Large intestine (tissue), 3 donors: ENCODE data around the gene RFTN2. TPM values are rescaled to one million over a fixed set of nuclear protein-coding genes. Genes with fewer than 3 reads are reported as not detected.
A peak's percentile ranks its signal among the peaks of the same experiment; 100 is the strongest.
"Not testable (repeated sequence)": the region's sequence is repeated elsewhere in the genome, so short reads cannot be mapped to it uniquely, and the experiment has no call there.

Source experiments
- DNase-seq, 2 donors: peaks; one replicate each; pipeline versions ENCODE4 v3.0.0 to v3.0.0-alpha.2; 2013
- H3K27ac ChIP-seq: one replicate; pipeline ENCODE4 v1.5.1; 2013; ENCODE audit warnings: low read length
- H3K27me3 ChIP-seq: 2 replicates; pipeline ENCODE4 v1.6.1; 2013; ENCODE audit warnings: low read length; ENCODE audit not compliant: control insufficient read depth, insufficient read depth
- H3K36me3 ChIP-seq: 2 replicates; pipeline ENCODE4 v1.6.1; 2013; ENCODE audit warnings: low read length; ENCODE audit not compliant: control insufficient read depth, insufficient read depth
- H3K4me1 ChIP-seq: one replicate; pipeline ENCODE4 v1.6.1; 2013; ENCODE audit warnings: low read length; ENCODE audit not compliant: control insufficient read depth, insufficient read depth
- H3K4me3 ChIP-seq: one replicate; pipeline ENCODE4 v1.5.1; 2013; ENCODE audit warnings: low read length
- H3K9me3 ChIP-seq: one replicate; pipeline ENCODE4 v1.6.1; 2013; ENCODE audit warnings: mild to moderate bottlenecking, low read depth, low read length, moderate library complexity; ENCODE audit not compliant: control insufficient read depth
- WGBS: methylation state at CpG from one replicate; pipeline ENCODE4 v1.1.5; 2013; ENCODE audit warnings: low lambda C conversion rate; ENCODE audit not compliant: insufficient coverage; 5-methylcytosine and 5-hydroxymethylcytosine counted together
- polyA plus RNA-seq: library from polyadenylated mRNA; unstranded; fragments of 120-200 nt; gene quantifications from one replicate; pipeline ENCODE4 v1.2.1, GENCODE V29; 2013

Gene RFTN2
- polyA plus RNA-seq, 1 donor = 4.5 TPM

DNA sequence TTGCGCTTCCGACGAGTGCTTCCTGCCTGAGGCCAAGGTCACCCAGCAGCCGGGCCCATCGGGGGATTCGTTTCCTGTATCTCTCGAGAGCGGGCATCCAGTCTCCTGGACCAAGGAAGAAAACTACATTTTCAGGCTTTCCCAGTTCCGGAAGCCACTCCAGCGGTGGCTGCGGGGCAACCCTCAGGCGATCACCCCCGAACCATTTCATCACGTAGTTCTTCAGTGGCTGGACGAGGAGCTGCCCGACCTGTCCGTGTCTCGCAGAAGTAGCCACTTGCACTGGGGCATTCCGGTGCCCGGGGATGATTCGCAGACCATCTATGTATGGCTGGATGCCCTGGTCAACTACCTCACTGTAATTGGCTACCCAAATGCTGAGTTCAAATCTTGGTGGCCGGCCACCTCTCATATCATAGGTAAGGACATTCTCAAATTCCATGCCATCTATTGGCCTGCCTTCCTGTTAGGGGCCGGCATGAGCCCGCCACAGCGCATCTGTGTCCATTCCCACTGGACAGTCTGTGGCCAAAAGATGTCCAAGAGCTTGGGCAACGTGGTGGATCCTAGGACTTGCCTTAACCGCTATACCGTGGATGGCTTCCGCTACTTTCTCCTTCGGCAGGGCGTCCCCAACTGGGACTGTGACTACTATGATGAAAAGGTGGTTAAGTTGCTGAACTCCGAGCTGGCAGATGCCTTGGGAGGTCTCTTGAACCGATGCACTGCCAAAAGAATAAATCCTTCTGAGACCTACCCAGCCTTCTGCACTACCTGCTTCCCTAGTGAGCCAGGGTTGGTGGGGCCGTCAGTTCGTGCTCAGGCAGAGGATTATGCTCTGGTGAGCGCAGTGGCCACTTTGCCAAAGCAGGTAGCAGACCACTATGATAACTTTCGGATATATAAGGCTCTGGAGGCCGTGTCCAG lies 30.8 kb upstream of the RFTN2 start:
- Histone ChIP-seq H3K27ac (peak overlapping the region; percentile 37), H3K4me1 (peaks cover 4% of the 10 kb centered on the region), H3K36me3 (no peaks in the 10 kb centered on the region), H3K4me3 (peak overlapping the region; percentile 91), H3K27me3 (no peaks in the 10 kb centered on the region), H3K9me3 (no peaks in the 10 kb centered on the region)
- DNase-seq = peak; percentile 5 to 11
- WGBS = no CpG with 5 or more reads among the region's 38 CpGs

DNA sequence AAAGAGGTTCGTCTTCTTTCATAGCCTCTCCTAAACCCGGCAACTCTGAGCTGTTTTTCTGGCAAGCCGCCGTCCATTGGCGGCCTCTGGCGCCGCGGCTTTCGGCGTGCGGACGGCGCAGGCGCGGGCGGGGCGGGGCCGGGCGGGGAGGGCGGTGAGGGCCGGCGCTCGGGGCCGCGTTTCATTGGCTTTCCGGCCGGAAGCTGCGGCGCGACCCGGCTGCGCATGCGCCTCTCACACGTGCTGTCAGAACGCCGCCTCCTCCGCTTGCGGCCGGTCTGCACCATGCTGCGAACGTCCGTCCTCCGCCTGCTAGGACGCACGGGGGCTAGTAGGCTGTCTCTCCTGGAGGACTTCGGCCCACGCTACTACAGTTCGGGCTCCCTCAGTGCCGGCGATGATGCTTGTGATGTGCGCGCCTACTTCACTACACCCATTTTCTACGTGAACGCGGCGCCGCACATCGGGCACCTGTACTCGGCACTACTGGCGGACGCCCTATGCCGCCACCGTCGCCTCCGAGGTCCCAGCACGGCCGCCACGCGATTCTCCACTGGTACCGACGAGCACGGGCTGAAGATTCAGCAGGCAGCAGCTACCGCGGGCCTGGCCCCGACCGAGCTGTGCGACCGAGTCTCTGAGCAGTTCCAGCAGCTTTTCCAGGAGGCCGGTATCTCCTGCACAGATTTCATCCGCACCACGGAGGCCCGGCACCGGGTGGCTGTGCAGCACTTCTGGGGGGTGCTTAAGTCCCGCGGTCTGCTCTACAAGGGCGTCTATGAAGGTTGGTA lies 29.9 kb upstream of the RFTN2 start, which contains the start of gene MARS2:
Gene MARS2, plus strand, starts transcription at position 249 of the 791 bp plus-strand sequence. Its CDS starts 37 bp downstream, at position 286.
- peak; percentile 95 for DNase-seq
- no CpG with 5 or more reads among the region's 86 CpGs for WGBS

DNA sequence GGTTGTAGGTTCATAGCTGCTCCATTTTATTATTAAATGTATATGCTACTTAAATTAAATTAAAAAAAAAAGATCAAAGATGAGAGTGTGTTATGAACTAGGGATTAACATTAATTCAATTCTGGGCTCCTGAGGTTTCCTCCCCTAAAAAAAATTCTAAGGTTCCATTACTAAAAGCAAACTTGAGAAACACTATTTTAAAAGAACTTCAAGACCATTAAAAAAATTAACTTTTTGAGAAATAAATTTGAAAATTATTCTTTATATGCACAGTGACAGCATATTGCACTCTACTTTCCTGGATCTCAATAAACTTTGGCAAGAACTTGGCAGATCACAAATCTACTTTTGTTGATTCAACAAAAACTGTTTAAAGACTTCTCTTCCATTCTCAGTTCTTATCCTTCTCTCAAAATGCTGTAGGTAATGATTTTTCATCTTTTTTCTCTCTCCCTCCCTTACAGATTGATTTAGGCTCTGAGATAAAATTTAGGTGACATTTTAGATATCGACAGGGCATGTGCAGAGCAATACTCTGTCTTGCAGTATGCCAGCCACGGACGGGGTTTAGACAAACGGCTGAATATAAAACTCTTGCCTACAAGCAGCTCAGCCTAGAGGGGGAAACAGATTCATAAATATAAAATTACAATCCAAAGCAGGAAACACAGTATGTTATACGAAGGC lies 29.2 kb upstream of the RFTN2 start:
- WGBS = no CpG with 5 or more reads among the region's 5 CpGs
- Histone ChIP-seq H3K4me1 (peaks cover 4% of the 10 kb centered on the region), H3K27me3 (no peaks in the 10 kb centered on the region), H3K27ac (peak overlapping the region; percentile 76), H3K4me3 (peak overlapping the region; percentile 52), H3K36me3 (no peaks in the 10 kb centered on the region), H3K9me3 (no peaks in the 10 kb centered on the region)
- no peak for DNase-seq

More for the DNA sequence above, 29.9 kb upstream of the RFTN2 start, which contains the start of gene MARS2:
- peak within 1 kb of the TSS; percentile 91 for H3K4me3 ChIP-seq
- peak within 1 kb of the TSS; percentile 76 for H3K27ac ChIP-seq
- no peaks in the 10 kb centered on the region for H3K36me3 ChIP-seq
- H3K27me3 ChIP-seq = no peaks in the 10 kb centered on the region
- H3K4me1 ChIP-seq = peaks cover 4% of the 10 kb centered on the region
- no peaks in the 10 kb centered on the region for H3K9me3 ChIP-seq

DNA sequence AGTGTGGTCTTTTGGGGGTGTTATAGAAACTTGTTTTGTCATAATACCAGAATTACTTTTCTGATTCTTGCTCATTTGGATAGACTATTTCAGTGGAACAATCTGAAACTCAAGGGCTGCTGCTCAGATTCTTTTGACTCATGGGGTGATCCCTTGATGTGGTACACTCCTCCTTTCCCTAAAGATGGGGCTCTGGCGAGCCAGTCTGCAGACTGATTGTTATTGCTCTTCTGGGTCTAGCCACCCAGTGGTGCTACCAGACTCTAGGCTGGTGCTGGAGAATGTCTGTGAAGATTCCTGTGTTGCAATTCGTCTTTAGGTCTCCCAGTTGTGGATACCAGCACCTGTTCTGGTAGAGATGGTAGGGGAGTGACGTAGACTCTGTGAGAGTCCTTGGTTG lies 25.6 kb upstream of the RFTN2 start:
- H3K36me3 ChIP-seq = no peaks in the 10 kb centered on the region
- no peak overlapping the region for H3K27ac ChIP-seq
- H3K9me3 ChIP-seq = no peaks in the 10 kb centered on the region
- H3K4me3 ChIP-seq = no peak overlapping the region
- DNase-seq = no peak
- H3K4me1 ChIP-seq = no peaks in the 10 kb centered on the region
- WGBS = no CpG with 5 or more reads among the region's 3 CpGs
- no peaks in the 10 kb centered on the region for H3K27me3 ChIP-seq

DNA sequence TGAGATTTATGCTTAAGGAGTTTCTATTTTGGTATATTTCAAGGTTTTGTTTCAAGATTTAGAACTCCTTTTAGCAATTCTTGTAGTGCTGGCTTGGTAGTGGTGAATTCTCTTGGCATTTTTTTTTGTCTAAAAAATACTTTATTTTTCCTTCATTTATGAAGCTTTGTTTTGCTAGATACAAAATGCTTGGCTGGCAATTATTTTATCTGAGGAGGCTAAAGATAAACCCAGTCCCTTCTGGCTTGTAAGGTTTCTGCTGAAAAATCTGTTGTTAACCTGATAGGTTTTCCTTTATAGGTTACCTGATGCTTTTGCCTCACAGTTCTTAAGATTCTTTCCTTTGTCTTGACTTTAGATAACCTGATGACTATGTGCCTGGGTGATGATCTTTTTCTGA lies 24.3 kb upstream of the RFTN2 start:
- not testable (repeated sequence) for H3K27ac ChIP-seq, DNase-seq, H3K36me3 ChIP-seq, H3K27me3 ChIP-seq, H3K4me3 ChIP-seq, H3K9me3 ChIP-seq, H3K4me1 ChIP-seq

DNA sequence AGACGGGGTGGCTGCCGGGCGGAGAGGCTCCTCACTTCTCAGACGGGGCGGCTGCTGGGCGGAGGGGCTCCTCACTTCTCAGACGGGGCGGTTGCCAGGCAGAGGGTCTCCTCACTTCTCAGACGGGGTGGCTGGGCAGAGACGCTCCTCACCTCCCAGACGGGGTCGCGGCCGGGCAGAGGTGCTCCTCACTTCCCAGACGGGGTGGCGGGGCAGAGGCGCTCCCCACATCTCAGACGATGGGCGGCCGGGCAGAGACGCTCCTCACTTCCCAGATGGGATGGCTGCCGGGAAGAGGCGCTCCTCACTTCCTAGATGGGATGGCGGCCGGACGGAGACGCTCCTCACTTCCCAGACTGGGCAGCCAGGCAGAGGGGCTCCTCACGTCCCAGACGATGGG lies 21.2 kb upstream of the RFTN2 start:
- not testable (repeated sequence) for DNase-seq, H3K36me3 ChIP-seq, H3K4me3 ChIP-seq, H3K4me1 ChIP-seq, H3K27ac ChIP-seq, H3K27me3 ChIP-seq, H3K9me3 ChIP-seq
- WGBS = no CpG with 5 or more reads among the region's 29 CpGs

DNA sequence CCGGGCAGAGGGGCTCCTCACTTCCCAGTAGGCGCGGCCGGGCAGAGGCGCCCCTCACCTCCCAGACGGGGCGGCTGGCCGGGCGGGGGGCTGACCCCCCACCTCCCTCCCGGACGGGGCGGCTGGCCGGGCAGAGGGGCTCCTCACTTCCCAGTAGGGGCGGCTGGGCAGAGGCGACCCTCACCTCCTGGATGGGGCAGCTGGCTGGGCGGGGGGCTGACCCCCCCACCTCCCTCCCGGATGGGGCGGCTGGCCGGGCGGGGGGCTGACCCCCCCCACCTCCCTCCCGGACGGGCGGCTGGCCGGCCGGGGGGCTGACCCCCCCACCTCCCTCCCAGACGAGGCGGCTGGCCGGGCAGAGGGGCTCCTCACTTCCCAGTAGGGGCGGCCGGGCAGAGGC lies 20.6 kb upstream of the RFTN2 start:
- not testable (repeated sequence) for H3K9me3 ChIP-seq, DNase-seq, H3K27me3 ChIP-seq, H3K4me1 ChIP-seq, H3K4me3 ChIP-seq, H3K36me3 ChIP-seq, H3K27ac ChIP-seq
- no CpG with 5 or more reads among the region's 30 CpGs for WGBS

DNA sequence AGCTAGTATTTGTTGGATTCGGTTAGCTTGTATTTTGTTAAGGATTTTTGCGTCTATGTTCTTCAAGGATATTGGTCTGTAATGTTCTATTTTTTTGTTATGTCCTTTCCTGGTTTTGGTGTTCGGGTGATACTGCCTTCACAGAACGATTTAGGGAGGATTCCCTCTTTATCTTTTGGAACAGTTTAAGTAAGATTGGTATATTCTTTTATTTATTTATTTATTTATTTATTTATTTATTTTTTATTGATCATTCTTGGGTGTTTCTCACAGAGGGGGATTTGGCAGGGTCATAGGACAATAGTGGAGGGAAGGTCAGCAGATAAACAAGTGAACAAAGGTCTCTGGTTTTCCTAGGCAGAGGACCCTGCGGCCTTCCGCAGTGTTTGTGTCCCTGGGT lies 19.8 kb upstream of the RFTN2 start:
- not testable (repeated sequence) for H3K27me3 ChIP-seq, H3K27ac ChIP-seq, H3K4me1 ChIP-seq, H3K4me3 ChIP-seq, DNase-seq, H3K36me3 ChIP-seq, H3K9me3 ChIP-seq
- WGBS = 100% methylated on average over 3 of the region's 6 CpGs

DNA sequence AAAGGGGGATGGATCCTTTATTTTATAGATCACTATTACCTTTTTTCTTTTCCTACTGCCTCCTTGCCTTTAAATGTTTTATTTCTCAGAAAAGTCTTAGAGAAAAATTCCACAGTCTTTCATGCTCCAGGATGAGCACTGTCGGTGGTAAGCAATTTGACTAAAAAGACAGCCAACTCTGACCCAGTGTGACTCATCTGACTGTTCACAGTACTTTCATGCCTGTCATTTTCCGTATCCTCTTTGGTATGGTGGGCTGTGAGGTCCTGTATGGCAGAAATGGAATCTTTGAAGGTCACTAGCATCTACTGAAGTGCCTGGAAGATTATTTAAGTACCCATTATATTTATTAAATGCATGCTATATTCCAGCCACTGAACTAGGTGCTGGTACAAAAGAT lies 2.1 kb upstream of the RFTN2 start:
- Histone ChIP-seq H3K9me3 (peaks cover 2% of the 10 kb centered on the region), H3K4me3 (no peak overlapping the region), H3K36me3 (no peaks in the 10 kb centered on the region), H3K27ac (no peak overlapping the region), H3K4me1 (no peaks in the 10 kb centered on the region), H3K27me3 (peaks cover 3% of the 10 kb centered on the region)
- no CpG with 5 or more reads among the region's 2 CpGs for WGBS
- DNase-seq = no peak

DNA sequence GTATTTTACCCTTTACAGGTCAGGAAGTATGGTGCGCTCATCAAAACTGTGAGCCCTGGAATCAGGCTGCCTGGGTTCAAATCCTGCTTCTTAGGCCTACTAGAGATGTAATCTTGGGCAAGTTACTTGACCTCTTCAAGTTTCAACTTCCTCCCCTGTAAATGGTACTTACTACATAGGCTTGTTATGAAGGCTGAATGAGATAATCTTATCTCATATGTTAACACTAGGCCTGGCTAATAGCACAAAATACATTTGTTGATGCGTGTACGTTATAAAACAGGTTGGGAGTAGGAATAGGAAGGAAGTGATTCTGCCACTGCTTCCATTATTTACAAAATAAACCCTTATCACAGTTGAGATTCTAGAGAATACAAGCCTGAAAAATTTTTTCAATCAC lies 1.7 kb upstream of the RFTN2 start:
- Histone ChIP-seq H3K4me3 (no peak overlapping the region), H3K36me3 (no peaks in the 10 kb centered on the region), H3K4me1 (no peaks in the 10 kb centered on the region), H3K27me3 (peaks cover 3% of the 10 kb centered on the region), H3K27ac (no peak overlapping the region), H3K9me3 (peaks cover 2% of the 10 kb centered on the region)
- DNase-seq = no peak
- WGBS = 33% methylated on average over 2 of the region's 3 CpGs
